ENCODE results near the gene NDUFAF2. TPM values are rescaled to one million over a fixed set of nuclear protein-coding genes. Genes with fewer than 3 reads are reported as not detected.

NDUFAF2 gene
- total RNA-seq, 2 experiments from 2014 or later: 17.1 to 21.4 TPM

DNA sequence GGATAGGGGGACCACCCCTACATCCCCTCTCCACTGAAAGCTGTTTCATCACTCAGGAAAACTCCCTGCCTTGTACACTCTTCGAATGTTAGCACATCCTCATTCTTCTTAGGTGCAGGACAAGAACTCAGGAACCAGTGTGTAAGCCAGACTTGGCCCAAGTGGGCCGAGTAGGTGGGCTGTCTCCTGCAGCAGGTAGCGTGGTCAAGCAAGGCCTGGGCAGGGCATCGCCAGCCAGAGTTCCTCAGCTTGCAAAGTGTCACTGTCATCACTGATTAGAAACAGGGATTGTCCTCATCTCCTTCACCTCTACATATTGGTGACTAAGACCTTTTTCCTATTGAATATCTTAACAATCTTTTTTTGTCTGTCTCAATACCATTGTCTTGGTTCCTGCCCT lies 194.9 kb downstream of the NDUFAF2 start:
- H3K4me1 Mint-ChIP-seq (ENCODE audit: low read depth): no peaks in the 10 kb centered on the region
- H3K4me3 Mint-ChIP-seq: no peak overlapping the region
- H3K27ac Mint-ChIP-seq: no peak overlapping the region
- DNase-seq (no peak), ATAC-seq (no peak)
- POLR2A ChIA-PET: no interaction called here
- H3K36me3 Mint-ChIP-seq (ENCODE audit: low read depth): no peaks in the 10 kb centered on the region
- CTCF ChIA-PET: no interaction called here
- no peaks in the 10 kb centered on the region for H3K27me3 Mint-ChIP-seq (ENCODE audit: low read depth)
- H3K9me3 Mint-ChIP-seq (ENCODE audit: insufficient read depth): no peaks in the 10 kb centered on the region

DNA sequence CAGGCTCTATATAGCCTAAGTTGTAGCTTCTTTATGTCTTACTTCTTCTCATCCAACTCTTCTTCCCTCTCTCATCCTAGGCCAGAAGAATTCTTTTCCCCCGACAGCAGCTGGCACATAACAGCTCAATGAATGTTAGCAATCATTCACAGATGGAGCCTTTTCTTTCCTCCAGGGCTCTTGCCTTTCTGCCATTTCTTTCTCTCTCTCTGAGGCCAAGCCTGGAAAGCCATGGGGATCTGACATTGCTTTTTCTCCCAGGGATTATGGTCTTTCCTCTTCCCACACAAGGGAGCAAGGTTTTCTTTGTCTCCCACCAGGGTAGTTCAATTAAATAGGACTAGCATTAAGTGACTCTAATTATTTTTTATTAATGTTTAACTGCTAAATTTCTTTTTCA lies 196.8 kb downstream of the NDUFAF2 start:
- DNase-seq (no peak), ATAC-seq (no peak)
- CTCF ChIA-PET: no interaction called here
- H3K9me3 Mint-ChIP-seq (ENCODE audit: insufficient read depth): no peaks in the 10 kb centered on the region
- POLR2A ChIA-PET: no interaction called here
- H3K27me3 Mint-ChIP-seq (ENCODE audit: low read depth): no peaks in the 10 kb centered on the region
- no peak overlapping the region for H3K4me3 Mint-ChIP-seq
- peaks cover under 1% of the 10 kb centered on the region for H3K36me3 Mint-ChIP-seq (ENCODE audit: low read depth)
- no peak overlapping the region for H3K27ac Mint-ChIP-seq
- H3K4me1 Mint-ChIP-seq (ENCODE audit: low read depth): no peaks in the 10 kb centered on the region

GRCh38 chr5:61142391-61142790 lies 197.4 kb downstream of the NDUFAF2 start:
- peaks cover 2% of the 10 kb centered on the region for H3K36me3 Mint-ChIP-seq (ENCODE audit: low read depth)
- no peaks in the 10 kb centered on the region for H3K27me3 Mint-ChIP-seq (ENCODE audit: low read depth)
- DNase-seq: no peak
- H3K27ac Mint-ChIP-seq: no peak overlapping the region
- no peak for ATAC-seq
- POLR2A ChIA-PET: no interaction called here
- H3K9me3 Mint-ChIP-seq (ENCODE audit: insufficient read depth): no peaks in the 10 kb centered on the region
- CTCF ChIA-PET: no interaction called here
- no peaks in the 10 kb centered on the region for H3K4me1 Mint-ChIP-seq (ENCODE audit: low read depth)
- no peak overlapping the region for H3K4me3 Mint-ChIP-seq

DNA sequence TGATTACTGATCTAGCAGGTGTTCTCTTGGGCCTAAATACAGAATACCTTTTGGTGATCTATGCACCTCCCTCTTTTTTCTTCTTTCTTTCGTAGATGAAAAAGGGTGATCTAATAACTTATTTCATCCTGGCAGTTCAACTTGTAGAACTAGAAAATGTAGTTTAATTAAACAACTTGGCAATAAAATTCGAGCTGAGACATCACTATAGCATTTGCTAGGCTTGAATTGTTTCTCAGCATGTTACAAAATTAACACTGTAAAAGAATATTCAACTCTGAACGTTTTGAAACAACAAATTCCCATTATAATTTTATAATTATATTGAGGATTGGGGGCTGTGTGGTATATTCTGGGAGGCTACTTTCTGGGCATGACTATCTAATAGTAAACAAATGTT lies 197.8 kb downstream of the NDUFAF2 start:
- POLR2A ChIA-PET: no interaction called here
- Mint-ChIP-seq H3K27ac (no peak overlapping the region), H3K27me3 (ENCODE audit: low read depth) (no peaks in the 10 kb centered on the region), H3K36me3 (ENCODE audit: low read depth) (peaks cover 2% of the 10 kb centered on the region), H3K4me3 (no peak overlapping the region), H3K9me3 (ENCODE audit: insufficient read depth) (no peaks in the 10 kb centered on the region), H3K4me1 (ENCODE audit: low read depth) (no peaks in the 10 kb centered on the region)
- ATAC-seq: no peak
- CTCF ChIA-PET: no interaction called here
- DNase-seq: no peak

DNA sequence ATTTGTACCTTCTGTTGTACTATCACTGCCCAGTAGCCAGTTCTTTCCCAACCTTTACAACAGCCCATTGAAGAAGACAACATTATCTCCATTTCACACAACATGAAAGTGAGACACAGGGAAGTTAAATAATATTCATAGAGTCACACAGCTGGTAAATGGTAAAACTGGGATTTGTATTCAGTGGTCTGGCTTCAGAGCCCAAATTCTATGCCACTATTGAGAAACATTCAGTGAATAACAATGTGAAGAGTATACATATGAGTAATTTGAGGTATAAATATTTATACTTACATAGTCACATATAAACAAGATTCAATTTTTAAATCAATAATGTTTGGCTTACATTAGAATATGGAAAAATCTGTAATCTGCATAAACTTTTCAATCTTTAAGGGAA lies 203.5 kb downstream of the NDUFAF2 start:
- no peak for DNase-seq
- POLR2A ChIA-PET: no interaction called here

GRCh38 chr5:61151893-61152292 lies 206.9 kb downstream of the NDUFAF2 start:
- Mint-ChIP-seq H3K27ac (no peak overlapping the region), H3K4me1 (ENCODE audit: low read depth) (no peaks in the 10 kb centered on the region), H3K27me3 (ENCODE audit: low read depth) (no peaks in the 10 kb centered on the region), H3K36me3 (ENCODE audit: low read depth) (peaks cover 27% of the 10 kb centered on the region), H3K4me3 (no peak overlapping the region), H3K9me3 (ENCODE audit: insufficient read depth) (peaks cover 3% of the 10 kb centered on the region)
- ATAC-seq: no peak
- no peak for DNase-seq
- ChIA-PET POLR2A (no interaction called here), CTCF (no interaction called here)

More for the DNA sequence above, 203.5 kb downstream of the NDUFAF2 start:
- H3K27ac Mint-ChIP-seq: no peak overlapping the region
- ATAC-seq: no peak
- CTCF ChIA-PET: no interaction called here
- no peaks in the 10 kb centered on the region for H3K9me3 Mint-ChIP-seq (ENCODE audit: insufficient read depth)
- H3K4me1 Mint-ChIP-seq (ENCODE audit: low read depth): no peaks in the 10 kb centered on the region
- peaks cover 5% of the 10 kb centered on the region for H3K36me3 Mint-ChIP-seq (ENCODE audit: low read depth)
- H3K4me3 Mint-ChIP-seq: no peak overlapping the region
- H3K27me3 Mint-ChIP-seq (ENCODE audit: low read depth): no peaks in the 10 kb centered on the region

- ChIA-PET POLR2A (no interaction called here), CTCF (no interaction called here)
- Mint-ChIP-seq H3K36me3 (ENCODE audit: low read depth) (peaks cover 70% of the 10 kb centered on the region), H3K27me3 (ENCODE audit: low read depth) (no peaks in the 10 kb centered on the region), H3K27ac (no peak overlapping the region), H3K9me3 (ENCODE audit: insufficient read depth) (peaks cover 3% of the 10 kb centered on the region), H3K4me3 (no peak overlapping the region), H3K4me1 (ENCODE audit: low read depth) (peaks cover 36% of the 10 kb centered on the region)
- ATAC-seq (no peak), DNase-seq (no peak)
Observed at GRCh38 chr5:61159070-61159469, 214.1 kb downstream of the NDUFAF2 start.

GRCh38 chr5:61159836-61160235 lies 214.8 kb downstream of the NDUFAF2 start:
- ATAC-seq (no peak), DNase-seq (no peak)
- POLR2A ChIA-PET: no interaction called here
- Mint-ChIP-seq H3K4me3 (peak overlapping the region; percentile 9), H3K27me3 (ENCODE audit: low read depth) (no peaks in the 10 kb centered on the region), H3K36me3 (ENCODE audit: low read depth) (peaks cover 62% of the 10 kb centered on the region), H3K9me3 (ENCODE audit: insufficient read depth) (no peaks in the 10 kb centered on the region), H3K27ac (no peak overlapping the region), H3K4me1 (ENCODE audit: low read depth) (peaks cover 36% of the 10 kb centered on the region)
- CTCF ChIA-PET: no interaction called here

GRCh38 chr5:61160497-61160896 lies 215.5 kb downstream of the NDUFAF2 start:
- Mint-ChIP-seq H3K36me3 (ENCODE audit: low read depth) (peaks cover 56% of the 10 kb centered on the region), H3K4me3 (peak overlapping the region; percentile 52), H3K27me3 (ENCODE audit: low read depth) (no peaks in the 10 kb centered on the region), H3K4me1 (ENCODE audit: low read depth) (peaks cover 36% of the 10 kb centered on the region), H3K9me3 (ENCODE audit: insufficient read depth) (no peaks in the 10 kb centered on the region), H3K27ac (no peak overlapping the region)
- no peak for DNase-seq
- ATAC-seq: no peak
- POLR2A ChIA-PET: no interaction called here
- CTCF ChIA-PET: no interaction called here

GRCh38 chr5:61162010-61162831 lies 217.2 kb downstream of the NDUFAF2 start, which contains the start of gene SMIM15:
Gene SMIM15 (minus strand): TSS chr5:61162468. CDS start chr5:61160171, 2,297 bp downstream.
- peaks cover 46% of the 10 kb centered on the region for H3K36me3 Mint-ChIP-seq (ENCODE audit: low read depth)
- H3K4me1 Mint-ChIP-seq (ENCODE audit: low read depth): peaks cover 36% of the 10 kb centered on the region
- CTCF ChIA-PET: no interaction called here
- ATAC-seq (peak; percentile 95), DNase-seq (peak; percentile 87)
- H3K27ac Mint-ChIP-seq: peak within 1 kb of the TSS; percentile 99
- no peaks in the 10 kb centered on the region for H3K9me3 Mint-ChIP-seq (ENCODE audit: insufficient read depth)
- POLR2A ChIA-PET: interaction anchor here (1.1 kb wide), 1 partner anchor 169 kb away, joined by 5 read pairs; the partner anchor contains the start of gene ZSWIM6
- H3K4me3 Mint-ChIP-seq: peak within 1 kb of the TSS; percentile 99
- H3K27me3 Mint-ChIP-seq (ENCODE audit: low read depth): no peaks in the 10 kb centered on the region

DNA sequence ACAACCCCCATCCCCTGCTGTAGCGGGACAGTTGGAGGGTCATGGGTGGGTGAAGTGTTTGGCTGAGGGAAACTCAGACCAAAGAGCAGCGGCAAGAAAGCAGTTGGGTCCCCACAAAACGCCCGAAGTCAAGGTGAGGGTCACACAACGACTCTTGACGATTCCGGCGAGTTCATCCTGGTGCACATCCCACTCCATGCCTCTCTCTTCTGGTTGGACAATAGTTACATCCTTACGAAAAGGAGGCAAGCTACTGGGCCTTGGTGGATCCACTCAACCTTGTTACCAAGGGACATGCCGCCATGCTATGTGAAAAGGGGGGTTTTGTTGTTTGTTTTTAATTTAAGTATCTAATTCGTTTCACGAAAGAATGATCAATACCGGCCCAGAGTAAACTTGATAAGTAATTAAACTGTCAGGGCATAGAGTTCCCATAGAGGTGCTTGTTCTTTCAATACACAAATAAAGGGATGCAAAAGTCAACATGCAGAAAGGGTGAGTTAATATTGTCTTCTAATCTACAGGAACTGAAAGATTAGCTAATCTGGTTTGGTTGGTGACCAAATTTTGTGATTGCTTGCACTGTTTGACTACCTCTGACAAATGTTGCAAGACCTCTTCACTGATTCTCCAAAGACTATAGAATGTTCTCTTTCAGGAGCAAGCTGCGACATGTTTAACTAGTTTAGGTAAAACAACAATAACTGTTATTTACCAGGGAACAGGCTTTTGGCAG lies 218.0 kb downstream of the NDUFAF2 start:
- Mint-ChIP-seq H3K27ac (peak overlapping the region; percentile 99), H3K4me3 (peak overlapping the region; percentile 99), H3K9me3 (ENCODE audit: insufficient read depth) (no peaks in the 10 kb centered on the region), H3K27me3 (ENCODE audit: low read depth) (no peaks in the 10 kb centered on the region), H3K4me1 (ENCODE audit: low read depth) (peaks cover 36% of the 10 kb centered on the region), H3K36me3 (ENCODE audit: low read depth) (peaks cover 42% of the 10 kb centered on the region)
- CTCF ChIA-PET: interaction anchor here (0.8 kb wide), 1 partner anchor 18 kb away, joined by 3 read pairs; no protein-coding TSS in a partner anchor
- no peak for ATAC-seq
- DNase-seq: no peak
- POLR2A ChIA-PET: interaction anchor here (1.1 kb wide), 1 partner anchor 169 kb away, joined by 5 read pairs; the partner anchor contains the start of gene ZSWIM6

DNA sequence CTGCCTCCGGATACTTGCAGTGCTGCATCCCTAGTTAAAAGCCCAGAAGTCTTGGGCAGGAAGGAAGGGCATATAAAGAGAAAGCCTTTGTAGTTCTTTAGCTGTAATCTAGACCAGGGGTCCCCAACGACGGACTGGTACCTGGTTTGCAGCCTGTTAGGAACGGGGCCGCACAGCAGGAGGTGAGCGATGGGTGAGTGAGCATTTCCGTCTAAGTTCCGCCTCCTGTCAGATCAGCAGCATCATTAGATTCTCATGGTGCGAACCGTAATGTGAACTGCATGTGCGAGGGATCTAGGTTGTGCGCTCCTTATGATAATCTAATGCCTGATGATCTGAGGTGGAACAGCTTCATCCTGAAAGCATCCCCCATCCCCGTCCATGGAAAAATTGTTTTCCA lies 218.9 kb downstream of the NDUFAF2 start:
- ChIA-PET CTCF (interaction anchor here (1.1 to 1.6 kb wide), 3 partner anchors 15 to 200 kb away, joined by 3 to 4 read pairs (median 4); no protein-coding TSS in a partner anchor), POLR2A (no interaction called here)
- H3K36me3 Mint-ChIP-seq (ENCODE audit: low read depth): peaks cover 35% of the 10 kb centered on the region
- no peak for ATAC-seq
- H3K4me1 Mint-ChIP-seq (ENCODE audit: low read depth): peaks cover 33% of the 10 kb centered on the region
- H3K27me3 Mint-ChIP-seq (ENCODE audit: low read depth): no peaks in the 10 kb centered on the region
- H3K4me3 Mint-ChIP-seq: no peak overlapping the region
- no peak overlapping the region for H3K27ac Mint-ChIP-seq
- DNase-seq: no peak
- H3K9me3 Mint-ChIP-seq (ENCODE audit: insufficient read depth): no peaks in the 10 kb centered on the region
